GM12891 (cell line): ENCODE results near the gene SPRR3.

Experiments
- PAX5 ChIP-seq: IDR thresholded peaks from 2 replicates; pipeline ENCODE4 v1.6.1; 2011; ENCODE audit warnings: low read length, moderate library complexity, mild to moderate bottlenecking; ENCODE audit not compliant: insufficient read depth, severe bottlenecking
- POLR2A ChIP-seq: IDR thresholded peaks from 2 replicates; pipeline ENCODE4 v1.6.1; 2011; ENCODE audit warnings: low read depth, low read length, control low read depth
- POLR2AphosphoS5 ChIP-seq: IDR thresholded peaks from 2 replicates; pipeline ENCODE4 v1.6.1; 2011; ENCODE audit warnings: low read depth, low read length, control low read depth
- POU2F2 ChIP-seq: IDR thresholded peaks from 2 replicates; pipeline ENCODE4 v1.6.1; 2011; ENCODE audit warnings: low read depth, mild to moderate bottlenecking, control low read depth, low read length, moderate library complexity
- SPI1 ChIP-seq: IDR thresholded peaks from 2 replicates; pipeline ENCODE4 v1.6.1; 2011; ENCODE audit warnings: low read depth, low read length, control low read depth
- TAF1 ChIP-seq: IDR thresholded peaks from 2 replicates; pipeline ENCODE4 v1.6.1; 2011; ENCODE audit warnings: low read depth, low read length, control low read depth

DNA sequence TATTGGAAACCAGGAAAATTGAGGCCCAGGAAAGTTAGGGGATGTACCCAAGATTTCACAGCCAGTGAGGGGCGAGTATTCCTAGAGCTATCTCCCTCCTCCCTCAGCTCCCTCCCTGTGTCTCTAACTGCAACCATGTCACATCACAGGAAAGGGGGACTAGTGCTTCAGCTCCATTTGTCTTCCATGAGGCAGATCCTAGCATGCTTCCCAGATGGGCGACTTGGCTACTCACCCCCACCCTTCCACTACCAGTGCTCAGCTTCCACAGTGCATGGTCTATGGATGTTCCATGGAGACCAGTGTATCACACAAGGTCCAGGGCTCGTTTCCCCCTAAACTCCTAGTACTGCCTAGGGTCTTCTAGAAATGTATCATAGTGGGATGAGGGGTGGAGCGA is 35.7 kb upstream of the SPRR3 start:
- TF ChIP-seq POLR2AphosphoS5 (no peak), TAF1 (no peak), POLR2A (no peak), SPI1 (no peak), PAX5 (no peak), POU2F2 (no peak)
